Skeletal muscle cell (primary cell): ENCODE data around the gene S100Z.
"Not testable (repeated sequence)": the region's sequence is repeated elsewhere in the genome, so short reads cannot be mapped to it uniquely, and the experiment has no call there.

Experiments used
- DNase-seq: peaks from one replicate; pipeline ENCODE4 v3.0.0-alpha.2; 2010; ENCODE audit warnings: low read depth
- H3K4me3 ChIP-seq: 2 replicates; pipeline ENCODE4 v1.5.1; 2011; ENCODE audit warnings: low read depth, mild to moderate bottlenecking, control low read depth, low read length, moderate library complexity

The S100Z gene

DNA sequence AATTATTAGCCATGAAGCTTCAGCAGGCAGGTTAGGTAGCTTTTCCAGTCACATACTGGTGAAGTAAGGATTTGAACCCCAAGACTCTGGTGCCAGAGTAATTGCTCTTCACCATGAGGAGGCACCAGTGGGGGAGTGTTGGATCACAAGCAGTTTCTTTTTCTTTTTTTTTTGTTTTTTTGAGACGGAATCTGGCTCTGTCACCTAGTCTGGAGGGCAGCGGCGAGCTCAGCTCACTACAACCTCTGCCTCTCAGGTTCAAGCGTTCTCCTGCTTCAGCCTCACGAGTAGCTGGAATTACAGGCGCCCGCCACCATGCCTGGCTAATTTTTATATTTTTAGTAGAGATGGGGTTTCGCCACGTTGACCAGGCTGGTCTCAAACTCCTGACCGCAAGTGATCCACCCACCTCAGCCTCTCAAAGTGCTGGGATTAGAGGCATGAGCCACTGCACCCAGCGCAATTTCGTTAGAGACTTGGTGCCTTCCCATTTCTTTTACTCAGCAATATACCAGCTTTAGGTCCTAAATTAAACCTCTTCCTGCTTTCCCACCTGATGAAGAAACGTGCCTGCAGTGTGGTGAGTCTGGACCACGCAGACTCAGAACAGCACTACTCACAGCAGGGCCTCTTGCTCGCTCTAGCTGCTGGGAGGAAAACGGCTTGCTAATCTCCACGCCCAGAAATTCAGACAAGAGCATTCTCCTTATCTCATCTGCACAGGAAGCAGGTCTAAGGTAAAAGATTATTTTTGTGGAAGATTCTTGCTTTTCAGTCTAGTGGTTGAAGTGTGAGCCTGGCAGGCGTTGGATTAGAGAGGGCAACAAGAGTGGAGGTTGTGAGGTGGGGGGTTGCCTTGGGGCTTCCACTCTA lies at the start of gene S100Z:
Gene S100Z (plus strand): TSS at position 596 of the 873 bp plus-strand sequence. CDS start 25,346 bp downstream, outside the sequence.
- no peak for DNase-seq
- no peak within 1 kb of the TSS for H3K4me3 ChIP-seq

GRCh38 chr5:76800579-76800978 lies 49.2 kb upstream of the S100Z start:
- H3K4me3 ChIP-seq, result no peak overlapping the region
- DNase-seq, result no peak

GRCh38 chr5:76801159-76801802 lies 48.5 kb upstream of the S100Z start:
- peak; percentile 77 for DNase-seq
- no peak overlapping the region for H3K4me3 ChIP-seq

DNA sequence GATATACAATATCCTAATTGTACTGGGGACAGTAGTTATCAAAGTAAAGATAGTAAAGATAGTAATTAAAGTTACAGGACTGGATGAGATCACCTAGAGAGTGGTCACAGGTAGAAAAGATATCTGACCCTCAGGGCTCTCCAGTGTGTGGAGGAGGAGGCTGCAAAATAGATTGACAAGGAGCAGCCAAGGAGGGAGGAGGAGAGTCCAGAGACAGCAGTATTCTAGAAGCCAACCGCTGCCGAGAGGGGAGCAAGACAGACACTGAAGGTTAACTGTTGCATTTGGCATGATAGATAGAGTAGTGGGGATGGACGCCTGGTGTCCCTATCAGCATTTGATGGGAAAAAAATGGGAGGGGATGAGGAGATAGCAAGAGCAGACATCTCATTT lies 48.0 kb upstream of the S100Z start:
- DNase-seq, result no peak
- H3K4me3 ChIP-seq, result no peak overlapping the region

GRCh38 chr5:76804266-76804665 lies 45.5 kb upstream of the S100Z start:
- no peak overlapping the region for H3K4me3 ChIP-seq
- DNase-seq, result no peak

GRCh38 chr5:76805821-76806505 lies 43.9 kb upstream of the S100Z start:
- H3K4me3 ChIP-seq, result no peak overlapping the region
- DNase-seq, result peak; percentile 97

DNA sequence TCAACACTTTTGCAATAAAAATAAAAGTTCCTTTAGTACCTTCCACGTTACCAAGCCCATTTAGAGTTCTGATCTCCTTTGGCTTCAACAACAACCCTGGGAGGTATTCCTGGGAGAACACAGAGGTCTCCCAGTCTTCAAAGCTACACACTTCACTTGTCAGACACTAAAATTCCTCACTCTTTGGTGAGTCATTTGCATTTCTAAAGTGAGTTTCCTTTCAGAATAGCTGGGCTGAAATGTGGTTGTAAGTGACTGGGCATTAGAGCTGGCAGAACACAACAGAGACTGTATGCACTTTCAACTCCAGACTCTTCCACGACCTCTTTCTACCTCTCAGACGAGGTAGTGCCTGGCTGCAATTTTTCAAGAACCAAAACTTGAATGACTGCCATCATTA lies 42.5 kb upstream of the S100Z start:
- no peak for DNase-seq
- no peak overlapping the region for H3K4me3 ChIP-seq

DNA sequence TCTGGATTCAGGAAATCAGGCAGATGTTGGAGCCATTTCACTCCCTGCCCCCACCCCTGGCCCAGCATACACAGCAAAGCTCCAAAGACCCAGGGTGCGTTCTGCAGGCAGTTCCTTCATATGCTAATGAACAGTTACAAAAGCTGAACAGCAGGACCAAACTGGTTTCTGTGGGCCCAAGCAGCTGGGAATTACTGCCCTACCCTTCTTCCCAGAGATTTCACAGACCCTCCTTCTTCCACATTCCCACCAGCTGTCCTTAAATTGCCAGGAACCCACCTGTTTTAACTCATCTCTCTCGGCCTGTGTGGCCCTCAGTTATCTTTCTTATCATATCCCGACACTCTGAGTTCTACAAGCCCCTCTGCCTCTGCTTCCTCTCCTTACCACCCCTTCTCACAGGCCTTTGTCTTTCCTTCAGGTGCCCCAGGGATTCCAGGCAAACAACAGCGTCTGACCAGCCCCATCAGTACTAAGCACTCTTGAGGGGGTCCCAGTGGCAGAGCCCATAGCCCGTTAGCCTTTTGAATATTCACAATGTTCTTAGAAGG lies 41.6 kb upstream of the S100Z start:
- no peak for DNase-seq
- H3K4me3 ChIP-seq, result no peak overlapping the region

DNA sequence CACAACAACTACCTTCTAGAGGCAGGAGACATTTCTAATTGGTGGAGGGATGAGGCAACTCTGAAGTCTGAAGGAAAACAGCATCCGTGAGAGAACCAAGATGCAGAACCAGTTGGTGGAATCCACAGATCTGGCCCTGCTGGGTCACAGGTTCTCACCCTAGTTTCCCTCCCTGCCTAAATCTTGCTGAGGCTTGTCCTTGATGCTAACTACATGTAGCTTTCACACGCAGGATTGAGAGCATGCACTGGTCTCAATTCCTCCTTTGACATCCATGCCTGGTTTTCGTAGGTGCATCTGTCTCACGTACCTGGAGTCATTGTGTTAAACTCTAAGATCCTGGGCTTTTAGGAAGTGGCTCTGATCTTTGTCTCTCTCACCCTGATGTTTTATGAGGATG lies 40.7 kb upstream of the S100Z start:
- H3K4me3 ChIP-seq, result no peak overlapping the region
- DNase-seq, result no peak

GRCh38 chr5:76810236-76810635 lies 39.6 kb upstream of the S100Z start:
- no peak for DNase-seq
- no peak overlapping the region for H3K4me3 ChIP-seq

- DNase-seq, result no peak
- no peak overlapping the region for H3K4me3 ChIP-seq
Measured at GRCh38 chr5:76811214-76811613, 38.6 kb upstream of the S100Z start.

GRCh38 chr5:76812209-76812608 lies 37.6 kb upstream of the S100Z start:
- DNase-seq, H3K4me3 ChIP-seq: not testable (repeated sequence)

- DNase-seq, result peak; percentile 73
- no peak overlapping the region for H3K4me3 ChIP-seq
Measured at GRCh38 chr5:76813982-76814562, 35.7 kb upstream of the S100Z start.

- no peak overlapping the region for H3K4me3 ChIP-seq
- no peak for DNase-seq
Measured at GRCh38 chr5:76816110-76816831, 33.5 kb upstream of the S100Z start.

DNA sequence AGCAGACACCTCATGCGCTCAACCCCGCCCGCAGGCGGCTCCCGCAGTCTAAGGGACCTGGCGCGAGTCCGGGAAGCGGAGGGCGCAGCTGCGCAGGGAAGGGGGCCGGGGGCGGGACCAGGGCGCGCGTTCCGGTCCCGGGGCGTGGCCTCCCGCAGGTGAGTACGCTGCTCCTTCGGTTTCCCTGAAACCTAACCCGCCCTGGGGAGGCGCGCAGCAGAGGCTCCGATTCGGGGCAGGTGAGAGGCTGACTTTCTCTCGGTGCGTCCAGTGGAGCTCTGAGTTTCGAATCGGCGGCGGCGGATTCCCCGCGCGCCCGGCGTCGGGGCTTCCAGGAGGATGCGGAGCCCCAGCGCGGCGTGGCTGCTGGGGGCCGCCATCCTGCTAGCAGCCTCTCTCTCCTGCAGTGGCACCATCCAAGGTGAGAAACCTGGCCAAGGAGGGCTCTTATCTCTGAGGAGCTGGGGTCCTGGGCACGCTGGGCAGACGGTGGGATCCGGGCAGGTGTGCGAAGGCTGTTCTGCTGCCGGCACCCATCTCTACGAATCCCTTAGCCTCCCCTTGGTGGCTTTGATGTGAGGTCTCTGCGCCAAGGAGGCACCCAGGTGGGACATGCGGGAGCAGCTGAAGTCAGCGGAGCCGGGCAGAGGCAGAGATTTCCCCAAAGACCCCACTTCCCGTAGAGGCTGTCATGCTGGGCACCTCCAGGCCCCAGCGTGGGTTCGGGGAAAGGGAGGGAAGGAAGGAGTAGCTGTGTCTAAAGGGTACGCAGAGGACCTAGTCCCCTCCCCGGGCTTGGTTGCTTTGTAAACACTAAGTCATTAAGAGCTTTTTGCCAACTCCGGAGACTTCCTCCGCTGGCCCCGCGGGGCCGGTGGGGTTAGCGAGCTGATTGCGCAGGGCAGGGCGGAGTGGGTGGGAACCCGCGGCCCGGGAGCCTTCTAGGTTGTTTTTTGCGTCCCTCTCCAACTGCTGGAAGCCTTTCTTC lies 30.7 kb upstream of the S100Z start, which contains the start of gene F2RL1:
Gene F2RL1 (plus strand): TSS at position 187 of the 988 bp plus-strand sequence. CDS start 153 bp downstream, at position 340.
- DNase-seq, result no peak

DNA sequence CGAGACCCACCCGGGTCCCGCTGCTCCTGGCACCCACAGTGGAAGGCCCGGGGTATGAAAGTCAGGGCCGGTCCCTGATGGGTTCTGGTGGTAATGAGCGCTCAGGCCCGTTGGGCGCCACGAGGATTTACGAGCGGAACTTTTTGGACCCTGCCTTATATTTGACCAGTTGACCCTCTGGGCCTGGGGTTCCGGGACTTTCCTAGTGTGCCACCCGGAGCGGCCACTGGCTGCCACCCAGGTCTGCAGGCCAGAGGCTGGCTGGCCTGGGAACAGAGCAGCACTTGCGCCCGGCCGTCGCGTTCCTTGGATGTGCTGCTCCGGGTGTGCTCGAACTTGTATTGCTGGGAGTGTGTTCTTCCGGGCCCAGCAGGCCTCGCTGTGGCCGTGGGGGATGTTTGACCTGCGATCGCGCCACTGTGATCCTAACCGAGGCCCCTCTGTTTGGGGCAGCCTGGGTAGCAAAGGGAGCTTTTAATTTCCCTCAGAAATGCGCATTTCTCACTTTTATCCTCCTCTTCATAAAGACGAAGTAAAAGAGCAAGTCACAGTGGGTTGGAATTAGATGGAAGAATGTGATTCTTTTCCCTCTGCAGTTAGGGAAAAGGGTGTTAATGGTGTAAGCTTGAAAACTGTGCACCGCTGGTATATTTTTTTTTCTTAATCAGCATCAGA lies 29.8 kb upstream of the S100Z start:
- DNase-seq, result no peak
- peak overlapping the region; percentile 56 for H3K4me3 ChIP-seq

More for the DNA sequence above, 30.7 kb upstream of the S100Z start, which contains the start of gene F2RL1:
- peak within 1 kb of the TSS; percentile 56 for H3K4me3 ChIP-seq

DNA sequence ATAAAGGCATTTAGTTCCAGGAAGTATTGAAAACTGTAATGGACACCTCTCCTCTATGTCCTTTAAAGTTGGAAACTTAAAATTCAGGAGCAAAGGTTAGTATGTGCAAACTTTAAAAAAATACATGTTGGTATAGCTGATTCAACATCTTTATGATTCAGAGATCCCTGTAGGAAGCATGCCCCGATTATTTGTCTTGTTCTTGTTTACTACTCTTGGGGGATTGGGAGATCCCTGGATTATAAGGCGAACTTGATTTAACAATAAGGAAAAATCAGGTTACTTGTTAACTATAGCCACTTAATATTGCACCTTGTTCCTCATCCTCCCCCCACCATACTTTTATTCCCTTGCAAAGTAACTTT lies 29.3 kb upstream of the S100Z start:
- H3K4me3 ChIP-seq, result no peak overlapping the region
- no peak for DNase-seq
